GM12878 (cell line): Measurements from ENCODE around the gene CYP2U1. TPM values are rescaled to one million over a fixed set of nuclear protein-coding genes. Genes with fewer than 3 reads are reported as not detected.

Experiments
- ATAC-seq: fragments of 200-7000 bp; cut with Tn5 transposase; 3 replicates; pipeline ENCODE4 v1.9.1; 2020; ENCODE audit warnings: mild to moderate bottlenecking, moderate library complexity
- BruUV-seq: library from RNA; stranded (reverse); fragments of 400-500 nt; replicated peaks from 2 replicates; lab custom pipeline; 2021; lab: Mats Ljungman, UMichigan
- CTCF ChIA-PET: fragments of 300-600 bp; sonication (Branson Sonifier 250); formaldehyde crosslinking; extraction: SDS; loops from one replicate; lab custom pipeline; 2021; ENCODE audit warnings: inconsistent platforms; lab: Yijun Ruan, JAX
- POLR2A ChIA-PET: fragments of 350-600 bp; formaldehyde crosslinking; extraction: SDS; loops from one replicate; lab custom pipeline; 2021; ENCODE audit warnings: inconsistent platforms; lab: Charles Lee
- RAD21 ChIA-PET: fragments of 300-600 bp; sonication (Branson Sonifier 250); formaldehyde crosslinking; loops from one replicate; lab custom pipeline; 2023; ENCODE audit warnings: antibody characterized with exemption; ENCODE audit not compliant: unreplicated experiment; lab: Charles Lee
- SMC1A ChIA-PET: fragments of 300-600 bp; sonication (Branson Sonifier 250); formaldehyde crosslinking; loops from one replicate; lab custom pipeline; 2023; ENCODE audit not compliant: unreplicated experiment, uncharacterized antibody; lab: Charles Lee
- DNase-seq: peaks from one replicate; pipeline ENCODE4 v3.0.0-alpha.2; 2011; ENCODE audit warnings: low read depth, low spot score
- FAIRE-seq: peaks from 3 replicates; lab custom pipeline; 2011; peaks lifted over from hg19 to GRCh38; lab: Jason Lieb, UNC
- H2AFZ ChIP-seq: 2 replicates; pipeline ENCODE4 v1.6.0; 2011; ENCODE audit warnings: low read depth, low read length, control low read depth; ENCODE audit not compliant: control insufficient read depth
- H3K27ac ChIP-seq: 2 replicates; pipeline ENCODE4 v1.5.1; 2011; ENCODE audit warnings: control low read depth; ENCODE audit not compliant: control insufficient read depth, insufficient read depth
- H3K27me3 ChIP-seq, 2 experiments: replicated peaks in 1 of 2; 2 replicates each; pipeline versions ENCODE4 v1.6.0 to v1.6.1; 2011; ENCODE audit warnings: low read length in 1 of 2; ENCODE audit not compliant: control insufficient read depth in 2 of 2, insufficient read depth in 2 of 2
- H3K36me3 ChIP-seq, 2 experiments: 2 replicates each; pipeline ENCODE4 v1.5.1; 2011; ENCODE audit warnings: low read length in 1 of 2; ENCODE audit not compliant: control insufficient read depth in 2 of 2, insufficient read depth in 2 of 2
- H3K4me1 ChIP-seq: 2 replicates; pipeline ENCODE4 v1.6.1; 2011; ENCODE audit warnings: mild to moderate bottlenecking, low read length, moderate library complexity, mixed read lengths; ENCODE audit not compliant: control insufficient read depth, insufficient read depth
- H3K4me2 ChIP-seq: 2 replicates; pipeline ENCODE4 v1.6.0; 2011; ENCODE audit warnings: control low read depth; ENCODE audit not compliant: control insufficient read depth, insufficient read depth
- H3K4me3 ChIP-seq: fragments of 200-600 bp; sonication (generic); 2 replicates; pipeline ENCODE4 v1.5.1; 2016
- H3K79me2 ChIP-seq: 2 replicates; pipeline ENCODE4 v1.6.0; 2011; ENCODE audit warnings: low read length; ENCODE audit not compliant: control insufficient read depth, insufficient read depth
- H3K9ac ChIP-seq: 2 replicates; pipeline ENCODE4 v1.8.0; 2011; ENCODE audit warnings: low read length, control low read depth, mixed read lengths; ENCODE audit not compliant: control insufficient read depth, insufficient read depth
- H3K9me3 ChIP-seq: replicated peaks from 3 replicates; pipeline ENCODE4 v1.5.1; 2011; ENCODE audit warnings: mild to moderate bottlenecking, low read length; ENCODE audit not compliant: control insufficient read depth, insufficient read depth
- H4K20me1 ChIP-seq: 2 replicates; pipeline ENCODE4 v1.6.0; 2011; ENCODE audit not compliant: control insufficient read depth, insufficient read depth
- BMI1 ChIP-seq: fragments of 450-650 bp; IDR thresholded peaks from 2 replicates; pipeline ENCODE4 v1.6.1; 2016; ENCODE audit warnings: mild to moderate bottlenecking, moderate library complexity, borderline replicate concordance
- CREB1 ChIP-seq: IDR thresholded peaks from 2 replicates; pipeline ENCODE4 v1.6.1; 2012; ENCODE audit warnings: low read depth, mild to moderate bottlenecking, inconsistent platforms
- CREM ChIP-seq: IDR thresholded peaks from 2 replicates; pipeline ENCODE4 v1.6.1; 2014; ENCODE audit warnings: antibody characterized with exemption, low read depth
- HDGF ChIP-seq: fragments of 450-650 bp; IDR thresholded peaks from 2 replicates; pipeline ENCODE4 v1.6.1; 2016; ENCODE audit warnings: antibody characterized with exemption
- IKZF1 ChIP-seq: fragments of 450-650 bp; conservative IDR thresholded peaks from 2 replicates; pipeline ENCODE4 v1.6.1; 2017; ENCODE audit warnings: antibody characterized with exemption, mild to moderate bottlenecking
- RBBP5 ChIP-seq: fragments of 200-600 bp; sonication (generic); conservative IDR thresholded peaks from 2 replicates; pipeline ENCODE4 v1.6.1; 2016
- SIX5 ChIP-seq: IDR thresholded peaks from 2 replicates; pipeline ENCODE4 v1.6.1; 2011; ENCODE audit warnings: mild to moderate bottlenecking, low read depth, low read length, moderate library complexity; ENCODE audit not compliant: severe bottlenecking
- SP1 ChIP-seq: IDR thresholded peaks from one replicate; pipeline ENCODE4 v1.6.1; 2011; ENCODE audit warnings: low read depth, low read length
- SREBF2 ChIP-seq: IDR thresholded peaks from 2 replicates; pipeline ENCODE4 v1.6.1; 2012; ENCODE audit warnings: mild to moderate bottlenecking, low read length
- STAT3 ChIP-seq: IDR thresholded peaks from 2 replicates; pipeline ENCODE4 v1.6.1; 2011; ENCODE audit warnings: low read depth, low read length, improper control_type of control experiment
- TAF1 ChIP-seq: IDR thresholded peaks from 2 replicates; pipeline ENCODE4 v1.6.1; 2011; ENCODE audit warnings: mild to moderate bottlenecking, low read depth, low read length, borderline replicate concordance
- TARDBP ChIP-seq: IDR thresholded peaks from 2 replicates; pipeline ENCODE4 v1.6.1; 2016; ENCODE audit warnings: borderline replicate concordance
- WGBS: methylation state at CpG from one replicate; pipeline ENCODE4 v1.1.6; 2016; ENCODE audit warnings: low lambda C conversion rate; ENCODE audit not compliant: insufficient replicate concordance, insufficient coverage; ENCODE audit errors: missing lambda C conversion rate; 5-methylcytosine and 5-hydroxymethylcytosine counted together
- in situ Hi-C: fragments of 300-500 bp; cut with MboI; formaldehyde crosslinking; loops from 9 replicates; pipeline ENCODE4 v1.14.3; 2018; ENCODE audit warnings: mixed read lengths
- intact Hi-C: fragments of 100-400 bp; cut with micrococcal nuclease; formaldehyde crosslinking; loops from one replicate; pipeline ENCODE4 v1.14.2; 2022; ENCODE audit not compliant: unreplicated experiment
- polyA plus RNA-seq, 11 experiments: library from polyadenylated mRNA; depleted of rRNA in 4 of 11; unstranded in 6 of 11; stranded (reverse) in 5 of 11; fragments of >200 nt; fragmentation: Nextera tagmentation in 4 of 11; fragmentation: Illumina TruSeq in 1 of 11; extraction: Ambion mirVana in 4 of 11; extraction: Trizol in 1 of 11; gene quantifications; 1 replicate in 1 of 11; 2 replicates in 10 of 11; pipeline versions ENCODE4 v1.2.1 to v1.2.3, GENCODE V29; 2011 to 2016; ENCODE audit warnings: inconsistent platforms in 2 of 11, missing spikeins in 2 of 11, low read depth in 1 of 11
- total RNA-seq, 4 experiments: library from RNA; depleted of rRNA in 3 of 4; stranded (reverse); fragments of >200 nt in 3 of 4; fragmentation: Illumina TruSeq in 1 of 4; extraction: Trizol in 1 of 4; gene quantifications; 2 replicates each; pipeline versions ENCODE4 v1.2.1 to v1.2.3, GENCODE V29; 2013 to 2021
- TF ChIP-seq, protein P1 (sequence below): fragments of 450-650 bp; IDR thresholded peaks from 2 replicates; pipeline ENCODE4 v1.6.1; 2017; ENCODE audit warnings: borderline replicate concordance
- TF ChIP-seq, protein P2 (sequence below): fragments of 450-650 bp; IDR thresholded peaks from 2 replicates; pipeline ENCODE4 v1.6.1; 2016; ENCODE audit warnings: mild to moderate bottlenecking
- TF ChIP-seq, protein P3 (sequence below): fragments of 450-650 bp; IDR thresholded peaks from 2 replicates; pipeline ENCODE4 v1.6.1; 2017; ENCODE audit warnings: antibody characterized with exemption, mild to moderate bottlenecking, moderate library complexity

The CYP2U1 gene
- total and polyA plus RNA-seq, 10 of the 15 experiments (the other 5 are each of a cell fraction or from before 2014, with no cell fraction given), result 0.41 to 3.4 (median 2.9) TPM

DNA sequence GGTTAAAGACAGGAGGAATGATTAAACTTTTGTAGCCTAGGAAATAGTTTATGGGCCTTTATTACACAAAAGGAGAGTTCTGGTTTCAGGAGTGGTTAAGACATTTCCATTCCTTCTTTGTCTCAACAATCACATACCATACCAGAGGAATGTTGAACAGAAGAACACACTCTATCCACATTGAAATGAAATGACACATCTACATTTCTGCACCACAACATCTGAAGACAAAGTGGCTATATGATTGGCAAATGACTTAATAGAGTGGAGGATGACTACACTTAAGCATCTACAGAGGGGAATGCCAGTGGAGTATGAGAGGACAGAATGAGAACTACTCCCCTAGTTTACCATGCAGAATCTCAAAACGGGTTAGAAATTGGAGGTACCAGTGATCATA, 8.0 kb downstream of the CYP2U1 start:
- in situ Hi-C loops (no loop called here), intact Hi-C loops (no loop called here)
- POLR2A ChIA-PET, result no interaction called here
- Histone ChIP-seq H3K9ac (no peak overlapping the region), H4K20me1 (no peaks in the 10 kb centered on the region), H2AFZ (no peak overlapping the region), H3K4me1 (no peaks in the 10 kb centered on the region), H3K4me2 (no peak overlapping the region), H3K4me3 (no peak overlapping the region), H3K9me3 (no peaks in the 10 kb centered on the region), H3K79me2 (no peaks in the 10 kb centered on the region), H3K36me3 (no peaks in the 10 kb centered on the region), H3K27ac (no peak overlapping the region), H3K27me3 (no peaks in the 10 kb centered on the region)
- RAD21 ChIA-PET, result no interaction called here
- FAIRE-seq, result no peak
- TF ChIP-seq, protein P1, sequence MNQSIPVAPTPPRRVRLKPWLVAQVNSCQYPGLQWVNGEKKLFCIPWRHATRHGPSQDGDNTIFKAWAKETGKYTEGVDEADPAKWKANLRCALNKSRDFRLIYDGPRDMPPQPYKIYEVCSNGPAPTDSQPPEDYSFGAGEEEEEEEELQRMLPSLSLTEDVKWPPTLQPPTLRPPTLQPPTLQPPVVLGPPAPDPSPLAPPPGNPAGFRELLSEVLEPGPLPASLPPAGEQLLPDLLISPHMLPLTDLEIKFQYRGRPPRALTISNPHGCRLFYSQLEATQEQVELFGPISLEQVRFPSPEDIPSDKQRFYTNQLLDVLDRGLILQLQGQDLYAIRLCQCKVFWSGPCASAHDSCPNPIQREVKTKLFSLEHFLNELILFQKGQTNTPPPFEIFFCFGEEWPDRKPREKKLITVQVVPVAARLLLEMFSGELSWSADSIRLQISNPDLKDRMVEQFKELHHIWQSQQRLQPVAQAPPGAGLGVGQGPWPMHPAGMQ, result no peak
- TF ChIP-seq BMI1, result no peak
- no peak for TF ChIP-seq HDGF
- TF ChIP-seq TAF1, result no peak
- no peak for TF ChIP-seq CREB1
- TF ChIP-seq SREBF2, result no peak
- no peak for TF ChIP-seq SP1
- TF ChIP-seq SIX5, result no peak
- no peak for TF ChIP-seq TARDBP
- TF ChIP-seq, protein P2, sequence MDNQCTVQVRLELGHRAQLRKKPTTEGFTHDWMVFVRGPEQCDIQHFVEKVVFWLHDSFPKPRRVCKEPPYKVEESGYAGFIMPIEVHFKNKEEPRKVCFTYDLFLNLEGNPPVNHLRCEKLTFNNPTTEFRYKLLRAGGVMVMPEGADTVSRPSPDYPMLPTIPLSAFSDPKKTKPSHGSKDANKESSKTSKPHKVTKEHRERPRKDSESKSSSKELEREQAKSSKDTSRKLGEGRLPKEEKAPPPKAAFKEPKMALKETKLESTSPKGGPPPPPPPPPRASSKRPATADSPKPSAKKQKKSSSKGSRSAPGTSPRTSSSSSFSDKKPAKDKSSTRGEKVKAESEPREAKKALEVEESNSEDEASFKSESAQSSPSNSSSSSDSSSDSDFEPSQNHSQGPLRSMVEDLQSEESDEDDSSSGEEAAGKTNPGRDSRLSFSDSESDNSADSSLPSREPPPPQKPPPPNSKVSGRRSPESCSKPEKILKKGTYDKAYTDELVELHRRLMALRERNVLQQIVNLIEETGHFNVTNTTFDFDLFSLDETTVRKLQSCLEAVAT, result no peak
- no peak for TF ChIP-seq IKZF1
- TF ChIP-seq STAT3, result no peak
- no peak for TF ChIP-seq RBBP5
- TF ChIP-seq CREM, result no peak
- TF ChIP-seq, protein P3, sequence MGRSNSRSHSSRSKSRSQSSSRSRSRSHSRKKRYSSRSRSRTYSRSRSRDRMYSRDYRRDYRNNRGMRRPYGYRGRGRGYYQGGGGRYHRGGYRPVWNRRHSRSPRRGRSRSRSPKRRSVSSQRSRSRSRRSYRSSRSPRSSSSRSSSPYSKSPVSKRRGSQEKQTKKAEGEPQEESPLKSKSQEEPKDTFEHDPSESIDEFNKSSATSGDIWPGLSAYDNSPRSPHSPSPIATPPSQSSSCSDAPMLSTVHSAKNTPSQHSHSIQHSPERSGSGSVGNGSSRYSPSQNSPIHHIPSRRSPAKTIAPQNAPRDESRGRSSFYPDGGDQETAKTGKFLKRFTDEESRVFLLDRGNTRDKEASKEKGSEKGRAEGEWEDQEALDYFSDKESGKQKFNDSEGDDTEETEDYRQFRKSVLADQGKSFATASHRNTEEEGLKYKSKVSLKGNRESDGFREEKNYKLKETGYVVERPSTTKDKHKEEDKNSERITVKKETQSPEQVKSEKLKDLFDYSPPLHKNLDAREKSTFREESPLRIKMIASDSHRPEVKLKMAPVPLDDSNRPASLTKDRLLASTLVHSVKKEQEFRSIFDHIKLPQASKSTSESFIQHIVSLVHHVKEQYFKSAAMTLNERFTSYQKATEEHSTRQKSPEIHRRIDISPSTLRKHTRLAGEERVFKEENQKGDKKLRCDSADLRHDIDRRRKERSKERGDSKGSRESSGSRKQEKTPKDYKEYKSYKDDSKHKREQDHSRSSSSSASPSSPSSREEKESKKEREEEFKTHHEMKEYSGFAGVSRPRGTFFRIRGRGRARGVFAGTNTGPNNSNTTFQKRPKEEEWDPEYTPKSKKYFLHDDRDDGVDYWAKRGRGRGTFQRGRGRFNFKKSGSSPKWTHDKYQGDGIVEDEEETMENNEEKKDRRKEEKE, result no peak
- BruUV-seq, result no TSS peak
- CTCF ChIA-PET, result no interaction called here
- DNase-seq, result no peak
- SMC1A ChIA-PET, result no interaction called here
- 0% methylated on average over 1 of the region's 1 CpG for WGBS
- no peak for ATAC-seq
